ENCODE results near the gene EXOC7.

DNA sequence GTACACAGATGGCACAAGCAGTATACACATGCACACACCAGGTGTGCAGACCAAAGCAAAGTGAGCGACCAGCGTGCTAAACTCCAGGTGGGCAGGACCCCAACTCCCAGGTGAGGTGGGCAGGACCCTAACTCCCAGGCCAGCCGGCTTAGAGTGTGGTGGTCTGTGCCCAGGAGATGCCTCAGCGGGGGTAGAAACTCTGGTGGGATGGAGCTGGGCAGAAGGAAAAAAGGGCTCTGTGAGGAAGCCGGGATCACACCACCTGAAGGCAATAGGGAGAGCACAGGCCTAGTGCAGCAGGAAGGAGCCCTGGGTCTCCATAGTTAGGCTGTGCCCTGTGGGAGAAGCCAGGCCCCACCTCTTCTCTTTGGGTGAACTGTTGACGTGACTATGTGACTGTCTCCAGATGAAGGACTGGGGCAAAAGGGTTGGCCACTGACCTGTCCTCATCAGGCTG, 39.0 kb upstream of the EXOC7 start:
- TF ChIP-seq, protein P1, sequence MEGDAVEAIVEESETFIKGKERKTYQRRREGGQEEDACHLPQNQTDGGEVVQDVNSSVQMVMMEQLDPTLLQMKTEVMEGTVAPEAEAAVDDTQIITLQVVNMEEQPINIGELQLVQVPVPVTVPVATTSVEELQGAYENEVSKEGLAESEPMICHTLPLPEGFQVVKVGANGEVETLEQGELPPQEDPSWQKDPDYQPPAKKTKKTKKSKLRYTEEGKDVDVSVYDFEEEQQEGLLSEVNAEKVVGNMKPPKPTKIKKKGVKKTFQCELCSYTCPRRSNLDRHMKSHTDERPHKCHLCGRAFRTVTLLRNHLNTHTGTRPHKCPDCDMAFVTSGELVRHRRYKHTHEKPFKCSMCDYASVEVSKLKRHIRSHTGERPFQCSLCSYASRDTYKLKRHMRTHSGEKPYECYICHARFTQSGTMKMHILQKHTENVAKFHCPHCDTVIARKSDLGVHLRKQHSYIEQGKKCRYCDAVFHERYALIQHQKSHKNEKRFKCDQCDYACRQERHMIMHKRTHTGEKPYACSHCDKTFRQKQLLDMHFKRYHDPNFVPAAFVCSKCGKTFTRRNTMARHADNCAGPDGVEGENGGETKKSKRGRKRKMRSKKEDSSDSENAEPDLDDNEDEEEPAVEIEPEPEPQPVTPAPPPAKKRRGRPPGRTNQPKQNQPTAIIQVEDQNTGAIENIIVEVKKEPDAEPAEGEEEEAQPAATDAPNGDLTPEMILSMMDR (IDR thresholded peaks at IDR 0.05) = no peak
- no peak for TF ChIP-seq ZFX (IDR thresholded peaks at IDR 0.05; ENCODE audit: borderline replicate concordance)

All from 22Rv1 (cell line).